ENCODE data around the gene SLITRK4.

GRCh38 chrX:143601809-143602208 is 34.1 kb downstream of the SLITRK4 start:
- no peak for TF ChIP-seq CTCF (IDR thresholded peaks at IDR 0.05)
- no peak for TF ChIP-seq POLR2A (IDR thresholded peaks at IDR 0.05)

Data from prostate gland (tissue), 2 donors.